Eye (tissue), 1 donor: Measurements from ENCODE around the gene ITIH1.
A peak's percentile ranks its signal among the peaks of the same experiment; 100 is the strongest.
"Not testable (repeated sequence)": the region's sequence is repeated elsewhere in the genome, so short reads cannot be mapped to it uniquely, and the experiment has no call there.

Source experiments
- DNase-seq: peaks from one replicate; pipeline ENCODE4 v3.0.0-alpha.2; 2015

Gene ITIH1

GRCh38 chr3:52774901-52775864 lies 2.2 kb upstream of the ITIH1 start:
- no peak for DNase-seq

DNA sequence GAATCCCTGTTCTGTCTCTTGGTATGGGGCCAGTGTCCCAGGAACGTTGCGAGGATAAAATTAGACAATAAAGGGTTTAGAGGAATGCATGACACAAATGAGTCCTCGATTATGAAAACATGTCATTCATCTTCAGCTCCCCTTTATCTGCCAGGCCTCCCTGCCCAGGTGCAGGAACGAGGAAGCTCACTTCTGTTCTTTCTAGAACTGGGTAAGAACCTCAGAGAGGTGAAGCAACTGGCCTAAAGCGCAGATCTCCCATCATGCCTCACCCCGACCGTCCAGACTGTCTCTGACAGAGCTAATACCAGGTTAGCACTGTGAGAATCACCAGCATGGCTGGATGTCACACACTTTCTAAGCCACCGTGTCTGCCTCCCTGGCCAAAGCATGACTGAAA lies 1.5 kb upstream of the ITIH1 start:
- no peak for DNase-seq

- not testable (repeated sequence) for DNase-seq
These were observed 913 bp upstream of the ITIH1 start for GRCh38 chr3:52776486-52776885.

GRCh38 chr3:52777959-52778805 lies 783 bp downstream of the ITIH1 start:
- DNase-seq = no peak

DNA sequence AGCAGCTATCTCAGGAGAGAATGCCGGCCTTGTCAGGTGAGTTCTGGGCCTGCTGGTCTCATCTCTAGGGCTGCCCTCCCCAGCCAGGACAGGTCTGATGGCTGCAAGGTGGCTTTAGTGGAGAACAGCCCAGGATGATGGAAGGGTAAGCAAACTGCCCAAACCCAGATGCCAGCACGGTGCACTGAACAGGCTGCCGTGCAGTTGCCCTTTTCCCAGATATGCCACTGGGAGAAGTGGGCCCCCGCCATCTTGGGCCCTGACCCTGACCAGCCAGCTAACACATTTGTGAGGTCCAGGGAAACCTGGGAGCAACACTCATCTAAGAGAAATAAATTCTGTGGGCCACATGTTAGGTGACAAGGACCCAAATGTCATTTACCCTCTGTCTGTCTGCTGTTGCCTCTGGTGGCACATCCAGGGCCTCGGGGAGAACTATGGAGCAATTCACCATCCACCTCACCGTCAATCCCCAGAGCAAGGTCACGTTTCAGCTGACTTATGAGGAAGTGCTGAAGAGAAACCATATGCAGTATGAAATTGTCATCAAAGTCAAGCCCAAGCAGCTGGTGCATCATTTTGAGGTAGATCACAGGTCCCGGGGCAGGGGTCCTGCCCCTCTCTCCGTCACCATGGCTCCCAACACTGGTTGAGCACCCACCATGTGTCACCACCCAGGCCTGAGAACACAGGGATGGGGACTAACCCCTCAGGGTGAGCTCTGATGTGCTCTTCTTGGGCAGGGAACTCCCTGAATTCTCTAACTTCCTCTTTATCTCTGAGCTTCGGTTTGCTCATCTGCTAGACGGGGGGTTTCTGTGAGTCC lies 1.8 kb downstream of the ITIH1 start:
- DNase-seq = no peak

DNA sequence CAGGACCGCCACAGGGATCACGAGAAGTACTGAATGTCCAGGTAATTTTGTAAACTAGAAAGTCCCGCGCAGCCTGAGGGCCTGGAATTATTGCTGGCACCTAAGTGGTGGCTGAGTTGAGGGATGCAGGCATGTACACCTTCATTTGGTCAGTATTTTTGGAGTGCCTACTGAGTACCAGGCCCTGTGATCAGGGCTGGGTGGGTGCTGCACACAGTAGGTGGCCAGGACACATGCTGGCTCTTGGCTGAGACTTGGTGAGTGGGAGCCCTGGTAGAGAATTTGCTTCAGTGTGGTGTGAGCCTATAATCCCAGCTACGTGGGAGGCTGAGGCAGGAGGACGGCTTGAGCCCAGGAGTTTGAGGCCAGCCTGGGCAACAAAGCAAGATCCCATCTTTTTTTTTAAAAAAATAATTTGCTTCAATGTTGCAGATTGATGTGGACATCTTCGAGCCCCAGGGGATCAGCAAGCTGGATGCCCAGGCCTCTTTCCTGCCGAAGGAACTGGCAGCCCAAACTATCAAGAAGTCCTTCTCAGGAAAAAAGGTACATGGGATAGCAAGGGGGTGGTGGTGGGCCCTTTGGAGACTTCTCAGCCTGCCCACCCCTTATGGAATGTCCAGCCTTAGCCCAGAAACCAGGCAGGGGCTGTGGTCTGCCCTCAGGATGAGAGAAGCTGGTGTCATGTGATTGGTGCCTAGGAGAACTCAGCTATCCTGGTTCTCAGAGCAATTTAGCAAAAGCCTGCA lies 2.6 kb downstream of the ITIH1 start:
- no peak for DNase-seq

DNA sequence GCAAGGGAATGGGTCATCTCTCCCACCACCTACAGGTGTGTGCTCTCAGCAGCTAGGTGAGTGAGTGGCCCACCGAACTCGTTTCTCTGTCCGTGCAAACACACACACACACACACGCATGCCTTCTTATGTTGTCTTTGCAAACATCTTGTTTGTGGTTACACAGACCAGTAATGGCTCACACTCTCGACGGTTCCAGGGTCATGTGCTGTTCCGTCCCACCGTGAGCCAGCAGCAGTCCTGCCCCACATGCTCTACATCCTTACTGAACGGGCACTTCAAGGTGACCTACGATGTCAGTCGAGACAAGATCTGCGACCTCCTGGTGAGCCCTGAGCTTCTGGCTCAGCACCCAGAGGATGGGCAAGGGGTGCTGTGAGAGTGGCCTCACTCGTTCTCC lies 4.3 kb downstream of the ITIH1 start:
- no peak for DNase-seq

GRCh38 chr3:52782412-52783210 lies 5.2 kb downstream of the ITIH1 start:
- DNase-seq = no peak

- no peak for DNase-seq
These were observed 5.8 kb downstream of the ITIH1 start for GRCh38 chr3:52783211-52783555.

GRCh38 chr3:52784021-52784621 lies 6.7 kb downstream of the ITIH1 start:
- no peak for DNase-seq

GRCh38 chr3:52784931-52785590 lies 7.7 kb downstream of the ITIH1 start:
- no peak for DNase-seq

DNA sequence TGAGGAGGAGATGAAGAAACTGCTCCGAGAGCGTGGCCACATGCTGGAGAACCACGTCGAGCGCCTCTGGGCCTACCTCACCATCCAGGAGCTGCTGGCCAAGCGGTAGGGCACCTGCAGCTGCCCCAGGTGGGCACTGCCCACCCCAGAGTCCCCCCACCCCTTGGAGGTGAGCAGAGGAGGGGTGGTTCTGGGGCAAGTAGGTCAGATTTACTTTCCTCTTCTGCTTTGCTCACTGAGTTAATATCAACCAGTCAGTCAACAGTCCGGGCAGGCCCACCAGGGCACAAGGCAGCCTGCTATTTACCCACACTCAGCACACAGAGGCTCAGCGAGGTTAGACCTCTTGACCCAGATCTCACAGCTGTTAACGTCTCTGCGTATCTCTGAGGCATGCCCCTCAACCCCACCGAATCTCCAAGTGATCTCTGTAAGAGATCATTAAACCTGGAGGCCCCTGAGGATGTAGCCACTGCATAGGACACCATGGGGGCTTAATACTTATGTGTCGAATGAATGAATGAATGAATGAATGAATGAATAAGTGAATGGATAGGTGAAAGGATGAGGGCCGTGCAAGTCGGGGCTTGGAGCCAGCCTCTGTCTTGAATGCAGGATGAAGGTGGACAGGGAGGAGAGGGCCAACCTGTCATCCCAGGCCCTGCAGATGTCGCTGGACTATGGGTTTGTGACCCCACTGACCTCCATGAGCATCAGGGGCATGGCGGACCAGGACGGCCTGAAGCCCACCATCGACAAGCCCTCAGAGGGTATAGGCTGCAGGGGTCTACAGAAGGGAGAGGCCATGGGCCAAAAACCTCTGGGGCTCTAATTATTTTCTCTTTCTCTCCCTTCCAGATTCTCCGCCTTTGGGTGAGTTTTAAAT lies 9.2 kb downstream of the ITIH1 start:
- DNase-seq = no peak

- no peak for DNase-seq
These were observed 9.8 kb downstream of the ITIH1 start for GRCh38 chr3:52787246-52787645.

- DNase-seq = peak; percentile 59
These were observed 10.6 kb downstream of the ITIH1 start for GRCh38 chr3:52787672-52788625.

DNA sequence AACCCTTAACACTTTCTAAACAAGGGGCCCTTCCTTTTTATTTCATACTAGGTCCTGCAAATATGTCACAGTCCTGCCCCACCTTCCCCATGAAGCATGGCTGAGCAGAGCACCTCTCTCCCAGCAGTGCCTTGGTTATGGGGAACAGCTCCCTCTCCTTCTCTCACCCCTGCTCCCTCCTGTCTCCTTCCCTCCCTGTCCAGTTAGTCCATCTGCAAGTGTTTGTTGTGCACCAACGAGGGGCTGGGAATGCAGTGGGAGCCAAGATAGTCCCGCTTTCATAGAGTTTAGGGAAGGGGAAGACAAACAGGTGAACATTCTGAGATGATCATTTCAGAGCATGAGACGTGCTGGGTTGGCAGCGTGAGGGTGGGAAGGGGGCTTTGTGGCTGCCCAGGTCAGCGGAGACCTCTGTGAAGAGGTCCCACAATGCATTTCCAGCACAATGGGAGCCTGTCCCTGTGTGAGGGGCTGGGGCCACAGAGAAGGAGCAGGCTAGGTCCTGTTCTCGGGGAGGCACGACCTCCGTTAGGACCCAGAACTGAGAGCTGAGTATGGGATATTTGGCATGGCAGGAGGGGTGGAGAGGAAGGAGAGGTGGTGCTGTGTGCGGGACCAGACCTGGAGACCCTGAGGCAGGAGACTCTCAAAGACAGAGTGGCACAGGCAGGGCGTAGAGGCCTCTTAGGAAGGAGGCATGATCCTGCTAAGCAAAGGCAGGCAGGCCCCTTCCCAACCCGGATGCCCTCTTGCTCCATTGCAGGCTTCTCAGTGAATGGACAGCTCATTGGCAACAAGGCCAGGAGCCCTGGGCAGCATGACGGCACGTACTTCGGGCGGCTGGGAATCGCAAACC lies 11.7 kb downstream of the ITIH1 start:
- no peak for DNase-seq

DNA sequence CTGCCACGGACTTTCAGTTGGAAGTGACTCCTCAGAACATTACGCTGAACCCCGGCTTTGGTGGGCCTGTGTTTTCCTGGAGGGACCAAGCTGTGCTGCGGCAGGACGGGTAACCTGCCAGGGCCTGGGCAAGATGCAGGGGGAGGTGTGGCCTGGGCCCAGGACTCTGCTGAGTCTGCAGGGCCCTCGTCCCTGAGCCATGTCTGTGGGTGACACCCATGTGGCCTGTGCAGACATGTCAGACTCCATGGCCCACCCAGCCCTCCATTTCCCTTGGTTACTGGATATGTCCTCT lies 12.3 kb downstream of the ITIH1 start:
- DNase-seq = no peak

GRCh38 chr3:52790337-52790736 lies 12.9 kb downstream of the ITIH1 start:
- no peak for DNase-seq
